GM19025 (cell line): ENCODE data around the gene UBR3.
"Not testable (repeated sequence)": the region's sequence is repeated elsewhere in the genome, so short reads cannot be mapped to it uniquely, and the experiment has no call there.

Experiments
- ATAC-seq: cut with Tn5 transposase; IDR thresholded peaks from one replicate; pipeline ENCODE4 v1.9.1; 2021; ENCODE audit warnings: mild to moderate bottlenecking, low read depth, moderate library complexity; ENCODE audit not compliant: unreplicated experiment

The UBR3 gene, protein sequence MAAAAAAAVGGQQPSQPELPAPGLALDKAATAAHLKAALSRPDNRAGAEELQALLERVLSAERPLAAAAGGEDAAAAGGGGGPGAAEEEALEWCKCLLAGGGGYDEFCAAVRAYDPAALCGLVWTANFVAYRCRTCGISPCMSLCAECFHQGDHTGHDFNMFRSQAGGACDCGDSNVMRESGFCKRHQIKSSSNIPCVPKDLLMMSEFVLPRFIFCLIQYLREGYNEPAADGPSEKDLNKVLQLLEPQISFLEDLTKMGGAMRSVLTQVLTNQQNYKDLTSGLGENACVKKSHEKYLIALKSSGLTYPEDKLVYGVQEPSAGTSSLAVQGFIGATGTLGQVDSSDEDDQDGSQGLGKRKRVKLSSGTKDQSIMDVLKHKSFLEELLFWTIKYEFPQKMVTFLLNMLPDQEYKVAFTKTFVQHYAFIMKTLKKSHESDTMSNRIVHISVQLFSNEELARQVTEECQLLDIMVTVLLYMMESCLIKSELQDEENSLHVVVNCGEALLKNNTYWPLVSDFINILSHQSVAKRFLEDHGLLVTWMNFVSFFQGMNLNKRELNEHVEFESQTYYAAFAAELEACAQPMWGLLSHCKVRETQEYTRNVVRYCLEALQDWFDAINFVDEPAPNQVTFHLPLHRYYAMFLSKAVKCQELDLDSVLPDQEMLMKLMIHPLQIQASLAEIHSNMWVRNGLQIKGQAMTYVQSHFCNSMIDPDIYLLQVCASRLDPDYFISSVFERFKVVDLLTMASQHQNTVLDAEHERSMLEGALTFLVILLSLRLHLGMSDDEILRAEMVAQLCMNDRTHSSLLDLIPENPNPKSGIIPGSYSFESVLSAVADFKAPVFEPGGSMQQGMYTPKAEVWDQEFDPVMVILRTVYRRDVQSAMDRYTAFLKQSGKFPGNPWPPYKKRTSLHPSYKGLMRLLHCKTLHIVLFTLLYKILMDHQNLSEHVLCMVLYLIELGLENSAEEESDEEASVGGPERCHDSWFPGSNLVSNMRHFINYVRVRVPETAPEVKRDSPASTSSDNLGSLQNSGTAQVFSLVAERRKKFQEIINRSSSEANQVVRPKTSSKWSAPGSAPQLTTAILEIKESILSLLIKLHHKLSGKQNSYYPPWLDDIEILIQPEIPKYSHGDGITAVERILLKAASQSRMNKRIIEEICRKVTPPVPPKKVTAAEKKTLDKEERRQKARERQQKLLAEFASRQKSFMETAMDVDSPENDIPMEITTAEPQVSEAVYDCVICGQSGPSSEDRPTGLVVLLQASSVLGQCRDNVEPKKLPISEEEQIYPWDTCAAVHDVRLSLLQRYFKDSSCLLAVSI (N-terminal part only)

DNA sequence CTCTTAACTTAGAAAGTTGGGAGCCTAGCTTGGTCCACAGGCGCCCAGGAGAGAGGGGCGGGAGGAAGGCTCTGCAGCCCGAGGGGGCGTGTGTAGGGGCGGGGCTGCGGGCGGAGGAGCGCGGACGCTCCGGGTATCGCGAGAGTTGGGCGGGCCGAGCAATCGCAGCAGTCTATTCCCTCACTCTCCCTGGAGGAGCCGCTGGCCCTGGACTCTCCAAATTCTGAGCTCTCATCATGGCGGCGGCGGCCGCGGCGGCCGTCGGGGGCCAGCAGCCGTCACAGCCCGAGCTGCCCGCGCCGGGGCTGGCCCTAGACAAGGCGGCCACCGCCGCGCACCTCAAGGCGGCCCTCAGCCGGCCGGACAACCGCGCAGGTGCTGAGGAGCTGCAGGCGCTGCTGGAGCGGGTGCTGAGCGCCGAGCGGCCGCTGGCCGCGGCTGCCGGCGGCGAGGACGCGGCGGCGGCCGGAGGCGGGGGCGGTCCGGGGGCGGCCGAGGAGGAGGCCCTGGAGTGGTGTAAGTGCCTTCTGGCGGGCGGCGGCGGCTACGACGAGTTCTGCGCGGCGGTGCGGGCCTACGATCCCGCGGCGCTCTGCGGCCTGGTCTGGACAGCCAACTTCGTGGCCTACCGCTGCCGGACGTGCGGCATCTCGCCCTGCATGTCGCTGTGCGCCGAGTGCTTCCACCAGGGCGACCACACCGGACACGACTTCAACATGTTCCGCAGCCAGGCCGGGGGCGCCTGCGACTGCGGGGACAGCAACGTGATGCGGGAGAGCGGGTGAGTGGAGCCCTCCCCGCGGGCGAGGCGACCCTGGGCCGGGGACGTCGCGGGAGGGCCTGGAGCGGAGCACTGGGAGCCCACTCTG is at the start of gene UBR3:
Gene UBR3, plus strand, starts transcription at position 183 of the 869 bp plus-strand sequence. Its CDS starts 54 bp downstream, at position 237.
- ATAC-seq: peak; percentile 80

DNA sequence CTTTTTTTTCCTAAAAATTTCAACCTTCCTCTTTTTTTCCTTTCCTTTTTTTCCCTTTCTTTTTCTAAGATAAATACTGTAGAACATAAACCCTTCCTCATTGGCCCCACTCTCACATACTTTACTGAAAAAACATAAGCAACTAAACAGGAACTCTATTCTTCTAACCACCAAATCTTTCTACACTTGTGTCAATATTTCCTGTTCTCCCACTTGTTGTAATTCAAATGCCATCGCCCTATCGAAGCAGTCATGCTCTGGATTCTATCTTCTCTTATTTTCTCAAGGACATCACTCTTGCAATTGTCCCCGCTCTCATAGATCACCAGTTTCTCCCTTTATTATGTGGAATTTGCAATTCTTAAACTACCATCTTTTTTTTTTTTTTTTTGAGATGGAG is 48.8 kb upstream of the UBR3 start:
- ATAC-seq: no peak

GRCh38 chr2:169781249-169782013 is 45.8 kb upstream of the UBR3 start:
- ATAC-seq: no peak

GRCh38 chr2:169782513-169782912 is 44.7 kb upstream of the UBR3 start:
- no peak for ATAC-seq

- no peak for ATAC-seq
These were observed 36.7 kb upstream of the UBR3 start for GRCh38 chr2:169790581-169790980.

DNA sequence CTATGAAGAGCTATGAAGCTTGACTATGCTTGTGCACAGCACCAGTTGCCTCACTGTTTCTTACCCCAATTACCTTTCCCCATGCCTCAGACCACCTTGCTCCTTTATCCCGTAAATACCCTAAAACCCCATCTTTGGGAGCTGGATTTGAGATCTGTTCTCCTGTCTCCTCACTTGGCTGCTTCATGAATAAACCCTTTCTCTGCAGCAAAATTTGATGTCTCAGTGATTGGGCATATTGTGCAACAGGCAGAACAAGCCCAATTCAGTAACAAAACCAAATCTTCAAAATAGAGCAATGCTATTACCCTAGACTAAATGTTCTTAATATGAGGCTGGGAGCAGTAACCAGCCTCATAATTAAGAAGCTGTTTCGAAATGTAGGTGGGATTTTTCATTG is 32.1 kb upstream of the UBR3 start:
- ATAC-seq: no peak

GRCh38 chr2:169796441-169796840 is 30.8 kb upstream of the UBR3 start:
- no peak for ATAC-seq

DNA sequence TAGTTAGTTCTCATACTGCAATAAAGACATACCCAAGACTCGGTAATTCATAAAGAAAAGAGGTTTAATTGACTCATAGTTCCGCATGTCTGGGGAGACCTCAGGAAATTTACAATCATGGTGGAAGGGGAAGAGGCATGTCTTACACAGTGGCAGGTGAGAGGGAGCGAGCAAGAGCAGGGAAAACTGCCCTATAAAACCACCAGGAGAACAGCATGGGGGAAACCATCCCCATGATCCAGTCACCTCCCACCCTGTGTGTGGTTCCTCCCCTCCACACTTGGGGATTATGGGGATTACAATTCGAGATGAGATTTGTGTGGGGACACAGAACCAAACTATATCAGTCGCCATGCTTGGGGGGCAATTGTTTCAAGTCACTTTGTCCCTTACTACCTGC is 29.7 kb upstream of the UBR3 start:
- no peak for ATAC-seq

DNA sequence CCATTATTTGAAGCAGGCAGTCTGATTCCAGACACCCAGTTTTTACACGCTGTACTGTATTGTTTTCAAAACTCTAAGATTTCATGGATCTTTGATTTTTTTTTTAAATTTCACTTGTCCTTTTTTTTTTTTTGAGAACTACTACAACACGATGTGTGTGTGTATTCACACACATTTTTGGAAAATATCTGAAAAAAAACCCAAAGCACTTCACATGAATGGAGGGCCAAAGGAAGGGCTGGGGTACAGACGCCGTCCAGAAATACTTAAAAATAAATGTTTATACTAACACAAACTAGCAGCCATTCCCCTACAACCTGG is 28.9 kb upstream of the UBR3 start:
- no peak for ATAC-seq

DNA sequence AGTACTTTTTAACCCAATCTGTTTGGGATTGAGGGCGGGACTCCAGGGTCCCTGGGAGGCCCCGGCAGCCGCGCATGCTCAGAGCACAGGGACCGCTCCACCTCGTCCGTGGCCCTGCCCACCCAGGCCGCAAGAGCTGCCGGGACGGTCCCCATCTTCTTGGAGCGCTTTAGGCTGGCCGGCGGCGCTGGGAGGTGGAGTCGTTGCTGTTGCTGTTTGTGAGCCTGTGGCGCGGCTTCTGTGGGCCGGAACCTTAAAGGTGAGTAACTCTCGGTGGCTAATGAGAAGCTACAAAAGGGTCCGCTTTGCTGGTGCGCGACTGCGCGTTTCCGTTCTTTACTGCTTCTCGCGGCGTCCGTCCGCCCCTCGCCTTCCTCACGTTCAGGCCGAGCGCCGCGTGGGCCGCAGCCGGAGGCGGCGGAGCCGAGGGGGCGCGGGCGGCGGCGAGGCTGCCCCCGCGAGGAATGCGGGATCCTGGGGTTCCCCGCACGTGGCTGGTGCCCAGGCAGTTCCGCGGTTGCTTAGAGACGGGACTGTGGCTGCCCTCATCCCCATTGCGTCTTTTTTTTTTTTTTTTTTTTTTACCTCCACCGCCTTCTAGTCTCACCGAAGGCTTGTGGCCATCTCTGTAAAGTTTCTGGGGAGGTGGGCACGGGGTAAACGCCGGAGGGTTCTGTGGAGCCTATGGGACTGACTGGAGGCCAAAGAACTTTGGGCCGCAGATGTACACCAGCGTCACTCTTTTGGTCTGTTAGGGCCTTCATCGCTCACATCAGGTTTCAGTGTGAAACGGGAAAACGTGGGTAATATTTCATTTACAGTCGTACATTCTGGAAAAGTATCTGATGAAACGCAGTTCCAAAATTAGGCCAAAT is 28.3 kb upstream of the UBR3 start, which contains the start of gene SSB:
Gene SSB, plus strand, starts transcription at position 154 of the 875 bp plus-strand sequence. CDS start 2,090 bp downstream, outside the sequence.
- ATAC-seq: peak; percentile 96

GRCh38 chr2:169803480-169803879 is 23.8 kb upstream of the UBR3 start:
- no peak for ATAC-seq

DNA sequence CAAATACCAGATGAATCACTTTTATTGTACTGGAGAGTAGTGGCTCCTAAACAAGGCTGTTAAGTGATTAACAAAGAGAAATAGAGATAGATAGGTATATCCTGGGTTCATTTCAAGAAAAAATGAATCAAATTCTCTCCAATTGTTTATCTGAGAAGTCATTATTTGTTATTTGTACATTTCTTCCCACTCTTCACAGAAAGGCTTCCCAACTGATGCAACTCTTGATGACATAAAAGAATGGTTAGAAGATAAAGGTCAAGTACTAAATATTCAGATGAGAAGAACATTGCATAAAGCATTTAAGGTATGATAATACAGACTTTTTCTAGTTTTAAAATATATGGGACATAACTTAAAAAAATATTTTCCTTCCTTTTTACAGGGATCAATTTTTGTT is 20.7 kb upstream of the UBR3 start:
- no peak for ATAC-seq

- ATAC-seq: no peak
These were observed 19.0 kb upstream of the UBR3 start for GRCh38 chr2:169808221-169808620.

GRCh38 chr2:169815849-169816248 is 11.4 kb upstream of the UBR3 start:
- ATAC-seq: no peak

- not testable (repeated sequence) for ATAC-seq
These were observed 10.3 kb upstream of the UBR3 start for GRCh38 chr2:169816961-169817360.

DNA sequence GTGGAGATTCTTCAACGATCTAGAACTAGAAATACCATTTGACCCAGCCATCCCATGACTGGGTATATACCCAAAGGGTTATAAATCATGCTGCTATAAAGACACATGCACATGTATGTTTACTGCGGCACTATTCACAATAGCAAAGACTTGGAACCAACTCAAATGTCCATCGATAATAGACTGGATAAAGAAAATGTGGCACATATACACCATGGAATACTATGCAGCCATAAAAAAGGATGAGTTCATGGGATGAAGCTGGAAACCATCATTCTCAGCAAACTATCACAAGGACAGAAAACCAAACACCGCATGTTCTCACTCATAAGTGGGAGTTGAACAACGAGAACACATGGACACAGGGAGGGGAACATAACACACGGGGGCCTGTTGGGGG is 9.9 kb upstream of the UBR3 start:
- ATAC-seq: not testable (repeated sequence)

DNA sequence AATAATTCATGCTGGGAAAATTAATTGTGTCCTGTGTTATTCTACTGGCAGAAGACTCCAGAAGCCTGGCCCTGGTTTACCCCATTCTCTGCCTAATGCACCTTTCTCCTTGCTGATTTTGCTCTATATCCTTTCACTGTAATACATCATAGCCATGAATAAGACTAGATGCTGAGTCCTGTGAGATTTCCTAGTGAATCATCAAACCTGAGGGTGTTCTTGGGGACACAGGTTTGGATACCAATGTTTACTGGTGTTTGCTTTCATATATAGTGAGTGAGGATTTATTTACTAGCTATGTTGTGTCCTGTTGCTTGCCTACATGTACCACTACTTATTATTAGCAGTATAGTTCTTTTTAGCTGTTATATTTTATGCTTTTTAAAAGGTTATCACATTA is 9.0 kb upstream of the UBR3 start:
- no peak for ATAC-seq

GRCh38 chr2:169819106-169819505 is 8.1 kb upstream of the UBR3 start:
- no peak for ATAC-seq
